Neural progenitor cell (in vitro differentiated cells): Measurements from ENCODE around the gene LSM14B. TPM values are rescaled to one million over a fixed set of nuclear protein-coding genes. Genes with fewer than 3 reads are reported as not detected.
"Not testable (repeated sequence)": the region's sequence is repeated elsewhere in the genome, so short reads cannot be mapped to it uniquely, and the experiment has no call there.

Experiments used
- DNase-seq: peaks from one replicate; pipeline ENCODE4 v3.0.0-alpha.2; 2016; ENCODE audit warnings: low spot score
- H2AFZ ChIP-seq: fragments of 200-600 bp; sonication (generic); replicated peaks from 2 replicates; pipeline ENCODE4 v1.6.1; 2016; ENCODE audit warnings: antibody characterized with exemption
- H3F3A ChIP-seq: fragments of 200-600 bp; sonication (generic); 2 replicates; pipeline ENCODE4 v1.6.1; 2016; ENCODE audit warnings: antibody characterized with exemption, low read depth
- H3K27ac ChIP-seq: fragments of 200-600 bp; sonication (generic); 2 replicates; pipeline ENCODE4 v1.5.1; 2016; ENCODE audit warnings: mild to moderate bottlenecking
- H3K27me3 ChIP-seq: fragments of 200-600 bp; sonication (generic); 2 replicates; pipeline ENCODE4 v1.6.1; 2016; ENCODE audit warnings: mild to moderate bottlenecking, moderate library complexity
- H3K36me3 ChIP-seq: fragments of 200-600 bp; sonication (generic); 2 replicates; pipeline ENCODE4 v1.5.1; 2016
- H3K4me1 ChIP-seq: fragments of 200-600 bp; sonication (generic); 2 replicates; pipeline ENCODE4 v1.6.1; 2016; ENCODE audit warnings: mixed run types
- H3K4me2 ChIP-seq: fragments of 200-600 bp; sonication (generic); 2 replicates; pipeline ENCODE4 v1.6.1; 2016
- H3K4me3 ChIP-seq: fragments of 200-600 bp; sonication (generic); 2 replicates; pipeline ENCODE4 v1.5.1; 2016
- H3K79me2 ChIP-seq: fragments of 200-600 bp; sonication (generic); 2 replicates; pipeline ENCODE4 v1.6.1; 2016; ENCODE audit warnings: low read depth
- H3K9ac ChIP-seq: fragments of 200-600 bp; sonication (generic); 2 replicates; pipeline ENCODE4 v1.6.1; 2016
- H3K9me3 ChIP-seq: fragments of 200-600 bp; sonication (generic); 2 replicates; pipeline ENCODE4 v1.5.1; 2016; ENCODE audit warnings: low read depth
- H4K20me1 ChIP-seq: fragments of 200-600 bp; sonication (generic); 2 replicates; pipeline ENCODE4 v1.6.1; 2016; ENCODE audit warnings: low read depth
- H3K27ac Mint-ChIP-seq: 3 replicates; pipeline ENCODE4 v1.8.0; 2021; ENCODE audit warnings: mixed read lengths
- H3K27me3 Mint-ChIP-seq: 2 replicates; pipeline ENCODE4 v1.8.0; 2022; ENCODE audit warnings: low read depth, mild to moderate bottlenecking, inconsistent platforms, moderate library complexity, mixed read lengths; ENCODE audit not compliant: insufficient read depth
- H3K36me3 Mint-ChIP-seq: 3 replicates; pipeline ENCODE4 v1.8.0; 2021; ENCODE audit warnings: mixed read lengths
- H3K4me1 Mint-ChIP-seq: 3 replicates; pipeline ENCODE4 v1.8.0; 2021; ENCODE audit warnings: mixed read lengths
- H3K4me3 Mint-ChIP-seq: 3 replicates; pipeline ENCODE4 v1.8.0; 2021; ENCODE audit warnings: mild to moderate bottlenecking, moderate library complexity, mixed read lengths
- H3K9me3 Mint-ChIP-seq: 3 replicates; pipeline ENCODE4 v1.8.0; 2020; ENCODE audit warnings: mixed read lengths
- CTCF ChIP-seq: fragments of 200-600 bp; sonication (generic); IDR thresholded peaks from 2 replicates; pipeline ENCODE4 v1.5.1; 2017; ENCODE audit warnings: antibody characterized with exemption, mild to moderate bottlenecking
- EZH2 ChIP-seq: fragments of 200-600 bp; sonication (generic); IDR thresholded peaks from 2 replicates; pipeline ENCODE4 v1.6.1; 2017; ENCODE audit warnings: antibody characterized with exemption, mild to moderate bottlenecking, moderate library complexity
- EZH2phosphoT487 ChIP-seq: fragments of 200-600 bp; sonication (generic); IDR thresholded peaks from 2 replicates; pipeline ENCODE4 v1.6.1; 2017; ENCODE audit warnings: antibody characterized with exemption
- total RNA-seq: library from RNA; depleted of rRNA; stranded (reverse); fragments of >200 nt; gene quantifications from 2 replicates; pipeline ENCODE4 v1.2.3, GENCODE V29; 2015; ENCODE audit warnings: low replicate concordance

LSM14B gene
- total RNA-seq, 1 donor from 2014 or later, result 52.6 TPM

- peaks cover 5% of the 10 kb centered on the region for H3K4me1 ChIP-seq
- peaks cover 2% of the 10 kb centered on the region for H3F3A ChIP-seq
- no peak overlapping the region for H3K4me2 ChIP-seq
- peaks cover 93% of the 10 kb centered on the region for H3K79me2 ChIP-seq
- H2AFZ ChIP-seq, result no peak overlapping the region
- no peaks in the 10 kb centered on the region for H3K9me3 ChIP-seq
- no peaks in the 10 kb centered on the region for H3K27me3 ChIP-seq
- no peaks in the 10 kb centered on the region for H3K36me3 ChIP-seq
- H3K4me3 Mint-ChIP-seq, result no peak overlapping the region
- no peak overlapping the region for H3K27ac ChIP-seq
- H3K36me3 Mint-ChIP-seq, result peaks cover 19% of the 10 kb centered on the region
- no peak overlapping the region for H3K9ac ChIP-seq
- no peak overlapping the region for H3K27ac Mint-ChIP-seq
- DNase-seq, result no peak
- H3K9me3 Mint-ChIP-seq, result no peaks in the 10 kb centered on the region
- peaks cover 83% of the 10 kb centered on the region for H4K20me1 ChIP-seq
- no peak for TF ChIP-seq EZH2phosphoT487
- no peak for TF ChIP-seq EZH2
- no peak for TF ChIP-seq CTCF
- H3K27me3 Mint-ChIP-seq, result peaks cover 14% of the 10 kb centered on the region
- H3K4me3 ChIP-seq, result no peak overlapping the region
- peaks cover 26% of the 10 kb centered on the region for H3K4me1 Mint-ChIP-seq
Measured at GRCh38 chr20:62147125-62147524, 24.9 kb downstream of the LSM14B start.

- TF ChIP-seq CTCF (no peak), EZH2phosphoT487 (no peak), EZH2 (no peak)
- Histone ChIP-seq H3K4me1 (peaks cover 5% of the 10 kb centered on the region), H3K79me2 (peaks cover 93% of the 10 kb centered on the region), H3K36me3 (no peaks in the 10 kb centered on the region), H3K27ac (no peak overlapping the region), H3K9ac (no peak overlapping the region), H3K4me3 (no peak overlapping the region), H4K20me1 (peaks cover 82% of the 10 kb centered on the region), H3F3A (no peaks in the 10 kb centered on the region), H3K4me2 (no peak overlapping the region), H3K9me3 (no peaks in the 10 kb centered on the region), H3K27me3 (no peaks in the 10 kb centered on the region), H2AFZ (no peak overlapping the region)
- Mint-ChIP-seq H3K4me1 (peaks cover 23% of the 10 kb centered on the region), H3K27ac (peak overlapping the region; percentile 57), H3K4me3 (no peak overlapping the region), H3K9me3 (no peaks in the 10 kb centered on the region), H3K36me3 (peaks cover 21% of the 10 kb centered on the region), H3K27me3 (peaks cover 11% of the 10 kb centered on the region)
- no peak for DNase-seq
Measured at GRCh38 chr20:62147528-62147927, 25.3 kb downstream of the LSM14B start.

GRCh38 chr20:62148383-62148782 lies 26.1 kb downstream of the LSM14B start:
- H2AFZ ChIP-seq, H3F3A ChIP-seq, H3K9me3 Mint-ChIP-seq, H3K4me2 ChIP-seq, H3K4me1 ChIP-seq, H3K27ac Mint-ChIP-seq, H3K36me3 ChIP-seq, H3K4me3 ChIP-seq, H3K4me3 Mint-ChIP-seq, DNase-seq, H3K9ac ChIP-seq, H3K9me3 ChIP-seq, H3K27me3 ChIP-seq, H3K27ac ChIP-seq: not testable (repeated sequence)
- Mint-ChIP-seq H3K4me1 (peaks cover 23% of the 10 kb centered on the region), H3K36me3 (peaks cover 27% of the 10 kb centered on the region), H3K27me3 (peaks cover 11% of the 10 kb centered on the region)
- H3K79me2 ChIP-seq, result peaks cover 95% of the 10 kb centered on the region
- H4K20me1 ChIP-seq, result peaks cover 82% of the 10 kb centered on the region

GRCh38 chr20:62148908-62149314 lies 26.6 kb downstream of the LSM14B start:
- peaks cover 33% of the 10 kb centered on the region for H3K36me3 Mint-ChIP-seq
- Histone ChIP-seq H3K36me3 (no peaks in the 10 kb centered on the region), H3K4me2 (no peak overlapping the region), H3K9me3 (no peaks in the 10 kb centered on the region), H4K20me1 (peaks cover 84% of the 10 kb centered on the region), H3K4me1 (peaks cover 5% of the 10 kb centered on the region), H3F3A (no peaks in the 10 kb centered on the region), H3K27ac (no peak overlapping the region), H3K79me2 (peaks cover 100% of the 10 kb centered on the region), H3K27me3 (no peaks in the 10 kb centered on the region), H2AFZ (no peak overlapping the region), H3K9ac (no peak overlapping the region), H3K4me3 (no peak overlapping the region)
- H3K27me3 Mint-ChIP-seq, result peaks cover 12% of the 10 kb centered on the region
- DNase-seq, result no peak
- TF ChIP-seq EZH2 (no peak), EZH2phosphoT487 (no peak), CTCF (no peak)
- no peak overlapping the region for H3K27ac Mint-ChIP-seq
- H3K9me3 Mint-ChIP-seq, result peaks cover 5% of the 10 kb centered on the region
- H3K4me3 Mint-ChIP-seq, result no peak overlapping the region
- peaks cover 23% of the 10 kb centered on the region for H3K4me1 Mint-ChIP-seq
